Neuronal stem cell (in vitro differentiated cells): ENCODE measurements around the gene HERC2.
"Not testable (repeated sequence)": the region's sequence is repeated elsewhere in the genome, so short reads cannot be mapped to it uniquely, and the experiment has no call there.

Experiments
- DNase-seq: peaks from one replicate; pipeline ENCODE4 v3.0.0-alpha.2; 2013; ENCODE audit warnings: low spot score
- H2AFZ ChIP-seq: one replicate; pipeline ENCODE4 v1.6.1; 2013; ENCODE audit warnings: mild to moderate bottlenecking, low read length, inconsistent platforms
- H2AK5ac ChIP-seq: 2 replicates; pipeline ENCODE4 v1.6.1; 2013; ENCODE audit warnings: low read depth, mild to moderate bottlenecking, inconsistent platforms, low read length, moderate library complexity, mixed read lengths
- H2BK120ac ChIP-seq: 2 replicates; pipeline ENCODE4 v1.6.1; 2013; ENCODE audit warnings: low read depth, mild to moderate bottlenecking, inconsistent platforms, low read length, moderate library complexity, mixed read lengths
- H2BK12ac ChIP-seq: one replicate; pipeline ENCODE4 v1.6.1; 2013; ENCODE audit warnings: low read length, inconsistent platforms
- H2BK15ac ChIP-seq: 2 replicates; pipeline ENCODE4 v1.6.1; 2013; ENCODE audit warnings: mild to moderate bottlenecking, low read length, inconsistent platforms, mixed read lengths
- H2BK5ac ChIP-seq: one replicate; pipeline ENCODE4 v1.6.1; 2013; ENCODE audit warnings: inconsistent platforms, mild to moderate bottlenecking, low read length, moderate library complexity
- H3K14ac ChIP-seq: one replicate; pipeline ENCODE4 v1.6.1; 2013; ENCODE audit warnings: low read length, inconsistent platforms
- H3K18ac ChIP-seq: 2 replicates; pipeline ENCODE4 v1.6.1; 2013; ENCODE audit warnings: low read length, inconsistent platforms
- H3K23ac ChIP-seq: 2 replicates; pipeline ENCODE4 v1.6.1; 2013; ENCODE audit warnings: low read depth, mild to moderate bottlenecking, mixed read lengths, low read length, inconsistent platforms; ENCODE audit not compliant: poor library complexity
- H3K27ac ChIP-seq: replicated peaks from 3 replicates; pipeline ENCODE4 v1.5.1; 2013; ENCODE audit warnings: low read length, inconsistent platforms
- H3K27me3 ChIP-seq, 3 experiments: 2 replicates each; pipeline ENCODE4 v1.6.1; 2013; ENCODE audit warnings: low read length in 3 of 3, mild to moderate bottlenecking in 2 of 3, inconsistent platforms in 1 of 3, low read depth in 1 of 3, mixed read lengths in 1 of 3, moderate library complexity in 1 of 3; ENCODE audit not compliant: control insufficient read depth in 3 of 3, insufficient read depth in 3 of 3
- H3K36me3 ChIP-seq, 2 donors: replicated peaks in 1 of 2; 2 replicates each; pipeline ENCODE4 v1.6.1; 2013; ENCODE audit warnings: low read length in 2 of 2; ENCODE audit not compliant: control insufficient read depth in 2 of 2, insufficient read depth in 2 of 2
- H3K4ac ChIP-seq: 2 replicates; pipeline ENCODE4 v1.6.1; 2013; ENCODE audit warnings: inconsistent platforms, mild to moderate bottlenecking, low read length, moderate library complexity
- H3K4me1 ChIP-seq, 2 donors: 1 replicate in 1 of 2; 2 replicates in 1 of 2; pipeline ENCODE4 v1.6.1; 2013; ENCODE audit warnings: low read length in 2 of 2, low read depth in 1 of 2; ENCODE audit not compliant: control insufficient read depth in 2 of 2, insufficient read depth in 1 of 2
- H3K4me2 ChIP-seq: one replicate; pipeline ENCODE4 v1.6.1; 2013; ENCODE audit warnings: mild to moderate bottlenecking, low read length, inconsistent platforms; ENCODE audit not compliant: insufficient read depth, poor library complexity, severe bottlenecking
- H3K4me3 ChIP-seq, 2 donors: 2 replicates each; pipeline ENCODE4 v1.5.1; 2013; ENCODE audit warnings: low read length in 2 of 2, mild to moderate bottlenecking in 2 of 2, inconsistent platforms in 1 of 2, moderate library complexity in 1 of 2
- H3K79me1 ChIP-seq: one replicate; pipeline ENCODE4 v1.6.1; 2013; ENCODE audit warnings: low read depth, mild to moderate bottlenecking, inconsistent platforms, low read length, moderate library complexity
- H3K9ac ChIP-seq: one replicate; pipeline ENCODE4 v1.6.1; 2013; ENCODE audit warnings: mild to moderate bottlenecking, low read depth, low read length, inconsistent platforms; ENCODE audit not compliant: poor library complexity
- H3K9me3 ChIP-seq, 2 donors: replicated peaks in 1 of 2; 2 replicates each; pipeline versions ENCODE3 to v1.6.1; 2013; ENCODE audit warnings: low read length in 2 of 2, mild to moderate bottlenecking in 2 of 2, inconsistent platforms in 1 of 2, low read depth in 1 of 2, mixed read lengths in 1 of 2, moderate library complexity in 1 of 2; ENCODE audit not compliant: control insufficient read depth in 2 of 2, insufficient read depth in 1 of 2
- H4K8ac ChIP-seq: one replicate; pipeline ENCODE4 v1.6.1; 2013; ENCODE audit warnings: low read depth, mild to moderate bottlenecking, inconsistent platforms, low read length, moderate library complexity
- H4K91ac ChIP-seq: one replicate; pipeline ENCODE4 v1.6.1; 2013; ENCODE audit warnings: low read length, low read depth, mild to moderate bottlenecking, inconsistent platforms; ENCODE audit not compliant: poor library complexity
- WGBS, 2 donors: extraction: QIAGEN DNeasy Blood & Tissue Kit; methylation state at CpG; one replicate each; pipeline ENCODE4 v1.1.7; 2013; ENCODE audit warnings: missing lambda C conversion rate in 2 of 2, mixed read lengths in 1 of 2; ENCODE audit not compliant: insufficient read length in 2 of 2, insufficient replicate concordance in 1 of 2; ENCODE audit errors: extremely low coverage in 2 of 2; 5-methylcytosine and 5-hydroxymethylcytosine counted together

HERC2 gene

GRCh38 chr15:28319725-28320124 is 2.3 kb downstream of the HERC2 start:
- WGBS, 2 donors = 100% methylated on average over 1 of the region's 1 CpG; no CpG with 5 or more reads in 1 of the 2 donors

DNA sequence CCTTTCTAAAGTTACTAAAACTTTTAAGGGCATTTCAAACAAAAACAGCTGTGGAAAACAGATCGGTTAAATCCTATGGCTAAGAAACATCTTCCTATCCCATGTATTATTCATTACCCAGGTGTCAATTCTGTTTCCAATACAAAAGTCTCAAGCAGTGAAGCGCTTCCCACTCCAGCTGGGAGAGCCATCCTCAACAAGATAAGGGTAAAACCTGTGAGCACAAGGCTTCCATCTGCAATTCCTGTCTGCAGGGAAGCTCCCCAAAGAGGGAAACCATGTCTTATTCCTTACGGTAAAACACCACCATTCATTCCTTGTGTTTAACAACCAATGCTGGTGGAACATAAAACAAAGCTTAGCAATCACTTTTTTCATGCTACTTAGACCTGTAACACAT is 3.2 kb downstream of the HERC2 start:
- not testable (repeated sequence) for H2AK5ac ChIP-seq, H3K4me2 ChIP-seq, H2BK15ac ChIP-seq, H2BK120ac ChIP-seq, DNase-seq, H4K8ac ChIP-seq, H2BK5ac ChIP-seq, H2AFZ ChIP-seq, H3K79me1 ChIP-seq, H4K91ac ChIP-seq, H3K23ac ChIP-seq, H3K4ac ChIP-seq, H3K14ac ChIP-seq, H3K9me3 ChIP-seq, H3K27me3 ChIP-seq, H3K9ac ChIP-seq, H3K4me3 ChIP-seq, H3K27ac ChIP-seq, H3K18ac ChIP-seq, H2BK12ac ChIP-seq, H3K4me1 ChIP-seq
- no CpG with 5 or more reads among the region's 3 CpGs for WGBS, 2 donors
- peaks cover under 1 to 37% of the 10 kb centered on the region in 2 donors for H3K36me3 ChIP-seq

More at GRCh38 chr15:28319725-28320124, 2.3 kb downstream of the HERC2 start:
- not testable (repeated sequence) for H3K23ac ChIP-seq, H4K8ac ChIP-seq, H2BK15ac ChIP-seq, DNase-seq, H4K91ac ChIP-seq, H3K4me1 ChIP-seq, H2AK5ac ChIP-seq, H3K9ac ChIP-seq, H3K14ac ChIP-seq, H3K27ac ChIP-seq, H3K9me3 ChIP-seq, H3K4me2 ChIP-seq, H3K4ac ChIP-seq, H3K4me3 ChIP-seq, H3K27me3 ChIP-seq, H2BK5ac ChIP-seq, H2BK120ac ChIP-seq, H3K18ac ChIP-seq, H3K79me1 ChIP-seq, H2AFZ ChIP-seq, H2BK12ac ChIP-seq
- H3K36me3 ChIP-seq = peaks cover 0 to 30% of the 10 kb centered on the region in 2 donors

GRCh38 chr15:28318122-28318521 is 3.9 kb downstream of the HERC2 start:
- H3K23ac ChIP-seq, H3K27ac ChIP-seq, H3K27me3 ChIP-seq, H3K4me1 ChIP-seq, H3K4ac ChIP-seq, H3K9me3 ChIP-seq, H3K4me2 ChIP-seq, DNase-seq, H2AK5ac ChIP-seq, H2BK120ac ChIP-seq, H3K14ac ChIP-seq, H2BK5ac ChIP-seq, H3K9ac ChIP-seq, H4K91ac ChIP-seq, H3K4me3 ChIP-seq, H3K79me1 ChIP-seq, H2BK12ac ChIP-seq, H3K18ac ChIP-seq, H2BK15ac ChIP-seq, H2AFZ ChIP-seq, H4K8ac ChIP-seq: not testable (repeated sequence)
- H3K36me3 ChIP-seq = peaks cover 3 to 40% of the 10 kb centered on the region in 2 donors
- WGBS, 2 donors = no CpG with 5 or more reads among the region's 13 CpGs

- H3K79me1 ChIP-seq, H2AFZ ChIP-seq, H4K8ac ChIP-seq, H2BK12ac ChIP-seq, H3K4me2 ChIP-seq, H3K4ac ChIP-seq, H3K4me1 ChIP-seq, H3K9ac ChIP-seq, H2BK15ac ChIP-seq, H3K27ac ChIP-seq, H2AK5ac ChIP-seq, H4K91ac ChIP-seq, H3K14ac ChIP-seq, H3K23ac ChIP-seq, H3K18ac ChIP-seq, DNase-seq, H3K27me3 ChIP-seq, H2BK5ac ChIP-seq, H3K9me3 ChIP-seq, H3K4me3 ChIP-seq, H2BK120ac ChIP-seq: not testable (repeated sequence)
- no CpG with 5 or more reads among the region's 7 CpGs for WGBS, 2 donors
- peaks cover 3 to 43% of the 10 kb centered on the region in 2 donors for H3K36me3 ChIP-seq
These were observed 5.0 kb downstream of the HERC2 start for GRCh38 chr15:28316958-28317357.
